Activated naive CD8-positive, alpha-beta T cell treated with anti-CD3 and anti-CD28 coated beads, Interleukin-2, amount 10 ng/mL, durations not matched to agents 7 days and 5 days (primary cell): Measurements from ENCODE around the gene CDC34. TPM values are rescaled to one million over a fixed set of nuclear protein-coding genes. Genes with fewer than 3 reads are reported as not detected.

Experiments used
- ATAC-seq: fragments of 150-1000 bp; cut with Tn5 transposase; one replicate; pipeline ENCODE4 v1.10.0; 2021; ENCODE audit warnings: low read depth, moderate library complexity
- POLR2A ChIA-PET: fragments of 350-600 bp; sonication (Branson Sonifier 250); formaldehyde crosslinking; loops from one replicate; lab custom pipeline; 2021; ENCODE audit warnings: antibody characterized with exemption; lab: Charles Lee
- DNase-seq: peaks from one replicate; pipeline ENCODE4 v3.0.0; 2021
- H3K27ac Mint-ChIP-seq: one replicate; pipeline ENCODE4 v1.8.0; 2022; ENCODE audit warnings: mild to moderate bottlenecking, mixed read lengths
- H3K27me3 Mint-ChIP-seq: one replicate; pipeline ENCODE4 v1.8.0; 2022; ENCODE audit warnings: mild to moderate bottlenecking, moderate library complexity, mixed read lengths
- H3K36me3 Mint-ChIP-seq: one replicate; pipeline ENCODE4 v1.8.0; 2021; ENCODE audit warnings: mild to moderate bottlenecking, mixed read lengths
- H3K4me1 Mint-ChIP-seq: one replicate; pipeline ENCODE4 v1.8.0; 2021; ENCODE audit warnings: mixed read lengths
- H3K4me3 Mint-ChIP-seq: one replicate; pipeline ENCODE4 v1.8.0; 2022; ENCODE audit warnings: mild to moderate bottlenecking, moderate library complexity, mixed read lengths
- H3K9me3 Mint-ChIP-seq: one replicate; pipeline ENCODE4 v1.8.0; 2021; ENCODE audit warnings: mixed read lengths
- total RNA-seq, 2 experiments: library from RNA; stranded (reverse); gene quantifications; one replicate each; pipeline ENCODE4 v1.2.3, GENCODE V29; 2021

Gene CDC34
- total RNA-seq, 2 experiments from 2014 or later = 49.2 to 51.5 TPM

- H3K27ac Mint-ChIP-seq = no peak overlapping the region
- H3K9me3 Mint-ChIP-seq = no peaks in the 10 kb centered on the region
- no peak overlapping the region for H3K4me3 Mint-ChIP-seq
- POLR2A ChIA-PET = no interaction called here
- no peaks in the 10 kb centered on the region for H3K27me3 Mint-ChIP-seq
- H3K36me3 Mint-ChIP-seq = peaks cover 3% of the 10 kb centered on the region
- DNase-seq (no peak), ATAC-seq (no peak)
- H3K4me1 Mint-ChIP-seq = peaks cover 23% of the 10 kb centered on the region
Observed at GRCh38 chr19:547836-548720, 16.5 kb downstream of the CDC34 start.

GRCh38 chr19:548886-549830 lies 17.6 kb downstream of the CDC34 start:
- Mint-ChIP-seq H3K4me3 (no peak overlapping the region), H3K4me1 (peaks cover 12% of the 10 kb centered on the region), H3K36me3 (peaks cover 1% of the 10 kb centered on the region), H3K27me3 (no peaks in the 10 kb centered on the region), H3K27ac (no peak overlapping the region), H3K9me3 (no peaks in the 10 kb centered on the region)
- POLR2A ChIA-PET = no interaction called here
- ATAC-seq (no peak), DNase-seq (no peak)

DNA sequence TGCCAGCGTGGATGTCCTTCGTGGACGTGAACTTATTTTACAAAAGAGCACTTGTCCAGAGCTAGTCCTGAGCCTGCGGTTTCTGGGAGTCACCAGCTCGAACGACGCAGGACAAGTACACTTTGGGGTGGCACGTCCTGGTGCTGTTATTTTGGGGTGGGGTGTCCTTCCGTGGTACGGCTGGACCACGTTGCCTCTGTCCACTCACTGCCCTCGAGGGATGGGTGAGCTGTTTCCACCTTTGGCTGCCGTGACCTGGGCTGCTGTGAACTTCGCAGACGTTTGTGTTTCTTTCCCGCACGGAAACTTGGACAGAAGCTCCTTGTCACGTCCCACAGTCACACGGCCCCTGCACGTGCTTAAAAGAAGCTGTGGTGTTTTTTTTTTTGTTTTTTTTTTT lies 23.3 kb downstream of the CDC34 start:
- POLR2A ChIA-PET = interaction anchor here (0.7 kb wide), 1 partner anchor 519 kb away, joined by 3 read pairs; no protein-coding TSS in a partner anchor
- Mint-ChIP-seq H3K27me3 (no peaks in the 10 kb centered on the region), H3K4me3 (no peak overlapping the region), H3K9me3 (no peaks in the 10 kb centered on the region), H3K4me1 (no peaks in the 10 kb centered on the region), H3K36me3 (no peaks in the 10 kb centered on the region), H3K27ac (no peak overlapping the region)
- no peak for DNase-seq
- no peak for ATAC-seq

GRCh38 chr19:555474-555808 lies 23.9 kb downstream of the CDC34 start:
- Mint-ChIP-seq H3K36me3 (no peaks in the 10 kb centered on the region), H3K27me3 (no peaks in the 10 kb centered on the region), H3K9me3 (no peaks in the 10 kb centered on the region), H3K4me3 (no peak overlapping the region), H3K27ac (no peak overlapping the region), H3K4me1 (no peaks in the 10 kb centered on the region)
- ATAC-seq (no peak), DNase-seq (no peak)
- POLR2A ChIA-PET = no interaction called here

GRCh38 chr19:556611-557382 lies 25.2 kb downstream of the CDC34 start:
- H3K9me3 Mint-ChIP-seq = no peaks in the 10 kb centered on the region
- POLR2A ChIA-PET = no interaction called here
- H3K36me3 Mint-ChIP-seq = no peaks in the 10 kb centered on the region

DNA sequence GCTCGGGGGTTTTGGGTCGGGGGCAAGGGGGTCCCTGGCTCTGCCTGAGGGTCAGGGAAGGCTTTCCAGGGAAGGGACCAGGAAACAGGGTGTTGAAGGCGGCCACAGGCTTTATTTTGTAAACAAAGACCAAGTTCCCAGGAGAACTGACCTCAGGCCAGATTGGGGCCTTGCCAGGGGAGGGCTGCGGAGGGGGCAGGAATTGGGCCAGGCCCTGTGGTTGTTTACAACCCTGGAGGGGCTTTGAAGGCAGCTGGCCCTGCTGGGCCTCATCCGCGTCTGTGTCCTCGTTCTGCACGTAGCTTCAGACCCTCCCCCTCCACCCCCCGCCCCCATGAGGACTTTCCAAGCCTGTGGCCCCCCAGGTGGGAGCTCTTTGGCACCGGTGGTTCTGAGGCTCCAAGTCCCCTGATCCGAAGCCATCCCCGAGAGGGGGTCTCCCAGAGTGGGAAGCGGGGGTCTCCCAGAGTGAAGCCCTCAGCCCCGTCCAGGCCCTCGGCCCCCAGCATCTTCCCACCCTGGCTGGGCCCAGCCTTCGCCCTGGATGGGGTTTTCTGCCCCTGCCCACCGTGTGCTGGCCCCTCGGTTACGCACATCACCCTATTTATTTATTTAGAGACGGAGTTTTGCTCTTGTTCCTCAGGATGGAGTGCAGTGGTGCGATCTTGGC lies 27.3 kb downstream of the CDC34 start:
- no peaks in the 10 kb centered on the region for H3K9me3 Mint-ChIP-seq
- H3K4me3 Mint-ChIP-seq = no peak overlapping the region
- POLR2A ChIA-PET = no interaction called here
- no peaks in the 10 kb centered on the region for H3K4me1 Mint-ChIP-seq
- H3K36me3 Mint-ChIP-seq = no peaks in the 10 kb centered on the region
- ATAC-seq (no peak), DNase-seq (no peak)
- H3K27ac Mint-ChIP-seq = no peak overlapping the region
- H3K27me3 Mint-ChIP-seq = no peaks in the 10 kb centered on the region

More at GRCh38 chr19:556611-557382, 25.2 kb downstream of the CDC34 start:
- Mint-ChIP-seq H3K27me3 (no peaks in the 10 kb centered on the region), H3K4me3 (no peak overlapping the region), H3K27ac (no peak overlapping the region), H3K4me1 (no peaks in the 10 kb centered on the region)
- ATAC-seq = no peak
- DNase-seq = no peak

DNA sequence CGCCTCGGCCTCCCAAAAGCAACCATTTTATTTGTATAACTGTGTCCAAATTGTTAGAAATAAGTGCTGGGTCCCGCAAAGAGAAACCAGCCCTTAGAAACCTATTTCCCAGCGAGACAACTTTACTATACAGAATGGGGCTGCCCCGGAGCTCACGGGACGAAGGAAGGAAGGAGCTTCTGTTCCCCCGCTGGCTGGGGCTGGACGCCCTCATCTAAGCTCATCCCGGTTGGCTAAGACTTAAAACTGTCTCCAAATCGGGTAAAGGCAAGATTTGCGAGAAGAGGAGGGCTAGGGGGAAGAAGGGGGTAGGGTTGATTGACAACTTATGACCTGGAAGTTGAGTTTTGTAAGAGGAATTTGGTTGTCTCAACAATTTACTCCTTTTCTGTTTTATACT lies 28.6 kb downstream of the CDC34 start:
- no peaks in the 10 kb centered on the region for H3K4me1 Mint-ChIP-seq
- no peaks in the 10 kb centered on the region for H3K27me3 Mint-ChIP-seq
- POLR2A ChIA-PET = no interaction called here
- no peak for DNase-seq
- no peak overlapping the region for H3K27ac Mint-ChIP-seq
- no peak for ATAC-seq
- H3K36me3 Mint-ChIP-seq = no peaks in the 10 kb centered on the region
- no peak overlapping the region for H3K4me3 Mint-ChIP-seq
- H3K9me3 Mint-ChIP-seq = no peaks in the 10 kb centered on the region

- Mint-ChIP-seq H3K27ac (no peak overlapping the region), H3K27me3 (no peaks in the 10 kb centered on the region), H3K4me3 (no peak overlapping the region), H3K9me3 (no peaks in the 10 kb centered on the region), H3K4me1 (peaks cover 8% of the 10 kb centered on the region), H3K36me3 (no peaks in the 10 kb centered on the region)
- ATAC-seq = no peak
- no peak for DNase-seq
- POLR2A ChIA-PET = no interaction called here
Observed at GRCh38 chr19:566403-566802, 34.8 kb downstream of the CDC34 start.

GRCh38 chr19:566844-567243 lies 35.3 kb downstream of the CDC34 start:
- no peak for DNase-seq
- Mint-ChIP-seq H3K27ac (no peak overlapping the region), H3K36me3 (no peaks in the 10 kb centered on the region), H3K9me3 (no peaks in the 10 kb centered on the region), H3K27me3 (no peaks in the 10 kb centered on the region), H3K4me3 (no peak overlapping the region), H3K4me1 (peaks cover 8% of the 10 kb centered on the region)
- POLR2A ChIA-PET = interaction anchor here (2.2 kb wide), 1 partner anchor 35 kb away, joined by 11 read pairs; the partner anchor contains the start of gene CDC34
- no peak for ATAC-seq

DNA sequence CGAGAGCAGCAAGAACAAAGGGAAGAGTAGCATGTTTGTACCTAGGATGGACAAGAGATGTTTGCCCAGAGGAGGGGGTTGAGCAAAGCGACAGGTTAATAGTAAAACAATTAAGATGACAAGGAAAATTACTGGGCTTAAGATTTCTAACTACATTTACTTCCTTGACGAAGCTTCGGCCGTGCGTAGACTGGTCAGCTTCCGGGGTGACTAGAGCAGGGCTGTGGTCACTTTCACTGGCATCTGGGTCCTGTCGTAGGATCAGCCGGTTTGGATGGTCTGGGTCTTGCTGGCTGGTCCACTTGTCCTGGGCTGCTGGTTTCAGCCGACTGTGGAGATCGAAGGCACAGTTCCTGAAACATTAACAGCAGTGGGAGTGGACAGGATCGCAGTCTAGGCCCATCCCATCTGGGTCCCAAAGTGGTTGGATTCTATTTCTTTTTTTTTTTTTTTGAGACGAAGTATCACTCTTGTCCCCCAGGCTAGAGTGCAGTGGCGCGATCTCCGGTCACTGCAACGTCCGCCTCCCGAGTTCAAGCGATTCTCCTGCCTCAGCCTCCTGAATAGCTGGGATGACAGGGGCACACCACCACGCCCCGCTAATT lies 35.8 kb downstream of the CDC34 start:
- Mint-ChIP-seq H3K9me3 (no peaks in the 10 kb centered on the region), H3K36me3 (no peaks in the 10 kb centered on the region), H3K4me1 (peaks cover 9% of the 10 kb centered on the region), H3K4me3 (no peak overlapping the region), H3K27ac (no peak overlapping the region), H3K27me3 (no peaks in the 10 kb centered on the region)
- POLR2A ChIA-PET = interaction anchor here (2.2 kb wide), 1 partner anchor 35 kb away, joined by 11 read pairs; the partner anchor contains the start of gene CDC34
- DNase-seq (no peak), ATAC-seq (no peak)

- POLR2A ChIA-PET = interaction anchor here (0.7 kb wide), 1 partner anchor 40 kb away, joined by 3 read pairs; no protein-coding TSS in a partner anchor
- H3K4me3 Mint-ChIP-seq = peak overlapping the region; percentile 48
- H3K27me3 Mint-ChIP-seq = no peaks in the 10 kb centered on the region
- no peak for DNase-seq
- peak overlapping the region; percentile 70 for H3K27ac Mint-ChIP-seq
- H3K4me1 Mint-ChIP-seq = peaks cover 21% of the 10 kb centered on the region
- no peaks in the 10 kb centered on the region for H3K9me3 Mint-ChIP-seq
- no peaks in the 10 kb centered on the region for H3K36me3 Mint-ChIP-seq
- ATAC-seq = no peak
Observed at GRCh38 chr19:570251-570686, 38.7 kb downstream of the CDC34 start.

GRCh38 chr19:570937-571565 lies 39.5 kb downstream of the CDC34 start:
- H3K4me1 Mint-ChIP-seq = peaks cover 22% of the 10 kb centered on the region
- H3K27ac Mint-ChIP-seq = peak overlapping the region; percentile 97
- POLR2A ChIA-PET = interaction anchor here (0.7 to 2.2 kb wide), 4 partner anchors 39 to 64 kb away, joined by 3 to 24 read pairs (median 8); partner anchors contain the start of genes CDC34 and TPGS1
- H3K36me3 Mint-ChIP-seq = no peaks in the 10 kb centered on the region
- no peaks in the 10 kb centered on the region for H3K9me3 Mint-ChIP-seq
- H3K4me3 Mint-ChIP-seq = peak overlapping the region; percentile 97
- peak; percentile 8 for ATAC-seq
- no peaks in the 10 kb centered on the region for H3K27me3 Mint-ChIP-seq
- DNase-seq = peak; percentile 71
